ENCODE results near the gene ZCCHC4. TPM values are rescaled to one million over a fixed set of nuclear protein-coding genes. Genes with fewer than 3 reads are reported as not detected.
A peak's percentile ranks its signal among the peaks of the same experiment; 100 is the strongest.
"Not testable (repeated sequence)": the region's sequence is repeated elsewhere in the genome, so short reads cannot be mapped to it uniquely, and the experiment has no call there.

Gene ZCCHC4
- total RNA-seq, 1 donor from 2014 or later: 11.2 TPM

- Mint-ChIP-seq H3K4me1 (ENCODE audit: unreplicated experiment) (peaks cover under 1% of the 10 kb centered on the region), H3K27me3 (no peaks in the 10 kb centered on the region), H3K9me3 (no peaks in the 10 kb centered on the region), H3K4me3 (no peak overlapping the region), H3K36me3 (no peaks in the 10 kb centered on the region), H3K27ac (no peak overlapping the region)
- TF ChIP-seq CTCF (conservative IDR thresholded peaks at IDR 0.05): no peak
- no peak for DNase-seq (ENCODE audit: extremely low spot score, unreplicated experiment)
Measured at GRCh38 chr4:25370242-25370641, 57.7 kb downstream of the ZCCHC4 start.

GRCh38 chr4:25372549-25372948 lies 60.0 kb downstream of the ZCCHC4 start:
- not testable (repeated sequence) for H3K36me3 Mint-ChIP-seq; H3K4me3 Mint-ChIP-seq; H3K27me3 Mint-ChIP-seq; H3K9me3 Mint-ChIP-seq; DNase-seq (ENCODE audit: extremely low spot score, unreplicated experiment); H3K27ac Mint-ChIP-seq; H3K4me1 Mint-ChIP-seq (ENCODE audit: unreplicated experiment)

- Mint-ChIP-seq H3K4me3 (peak within 1 kb of the TSS; percentile 81), H3K27me3 (no peaks in the 10 kb centered on the region), H3K36me3 (no peaks in the 10 kb centered on the region), H3K4me1 (ENCODE audit: unreplicated experiment) (peaks cover 5% of the 10 kb centered on the region), H3K9me3 (no peaks in the 10 kb centered on the region), H3K27ac (peak within 1 kb of the TSS; percentile 87)
- peak; percentile 94 for DNase-seq (ENCODE audit: extremely low spot score, unreplicated experiment)
- peak; percentile 31 for TF ChIP-seq CTCF (conservative IDR thresholded peaks at IDR 0.05)
Measured at GRCh38 chr4:25376754-25377571, 64.4 kb downstream of the ZCCHC4 start, which contains the start of gene ANAPC4. TSS of gene ANAPC4 (plus strand) at chr4:25377263. CDS start at chr4:25377428, 165 bp downstream.

GRCh38 chr4:25377572-25378436 lies 65.2 kb downstream of the ZCCHC4 start:
- TF ChIP-seq CTCF (conservative IDR thresholded peaks at IDR 0.05): no peak
- Mint-ChIP-seq H3K4me1 (ENCODE audit: unreplicated experiment) (peaks cover 5% of the 10 kb centered on the region), H3K27ac (peak overlapping the region; percentile 87), H3K27me3 (no peaks in the 10 kb centered on the region), H3K36me3 (peaks cover 3% of the 10 kb centered on the region), H3K9me3 (no peaks in the 10 kb centered on the region), H3K4me3 (no peak overlapping the region)
- DNase-seq (ENCODE audit: extremely low spot score, unreplicated experiment): no peak

GRCh38 chr4:25378437-25378743 lies 65.8 kb downstream of the ZCCHC4 start:
- no peak for TF ChIP-seq CTCF (conservative IDR thresholded peaks at IDR 0.05)
- Mint-ChIP-seq H3K36me3 (peaks cover 3% of the 10 kb centered on the region), H3K9me3 (no peaks in the 10 kb centered on the region), H3K27me3 (no peaks in the 10 kb centered on the region), H3K27ac (no peak overlapping the region), H3K4me3 (no peak overlapping the region), H3K4me1 (ENCODE audit: unreplicated experiment) (peaks cover 5% of the 10 kb centered on the region)
- DNase-seq (ENCODE audit: extremely low spot score, unreplicated experiment): no peak

GRCh38 chr4:25379591-25379990 lies 67.0 kb downstream of the ZCCHC4 start:
- no peak for TF ChIP-seq CTCF (conservative IDR thresholded peaks at IDR 0.05)
- H3K4me1 Mint-ChIP-seq (ENCODE audit: unreplicated experiment): peaks cover 5% of the 10 kb centered on the region
- H3K4me3 Mint-ChIP-seq: no peak overlapping the region
- no peak overlapping the region for H3K27ac Mint-ChIP-seq
- H3K9me3 Mint-ChIP-seq: no peaks in the 10 kb centered on the region
- no peak for DNase-seq (ENCODE audit: extremely low spot score, unreplicated experiment)
- no peaks in the 10 kb centered on the region for H3K27me3 Mint-ChIP-seq
- H3K36me3 Mint-ChIP-seq: peaks cover 10% of the 10 kb centered on the region

All from type B pancreatic cell (in vitro differentiated cells).